NCI-H1417 treated with DMSO at 0.1 percent for 48 hours (cell line): ENCODE results near the gene SPIB.
"Not testable (repeated sequence)": the region's sequence is repeated elsewhere in the genome, so short reads cannot be mapped to it uniquely, and the experiment has no call there.

Source experiments
- DNase-seq: peaks from one replicate; lab custom pipeline; 2025; lab: John Stamatoyannopoulos, UW

SPIB gene

DNA sequence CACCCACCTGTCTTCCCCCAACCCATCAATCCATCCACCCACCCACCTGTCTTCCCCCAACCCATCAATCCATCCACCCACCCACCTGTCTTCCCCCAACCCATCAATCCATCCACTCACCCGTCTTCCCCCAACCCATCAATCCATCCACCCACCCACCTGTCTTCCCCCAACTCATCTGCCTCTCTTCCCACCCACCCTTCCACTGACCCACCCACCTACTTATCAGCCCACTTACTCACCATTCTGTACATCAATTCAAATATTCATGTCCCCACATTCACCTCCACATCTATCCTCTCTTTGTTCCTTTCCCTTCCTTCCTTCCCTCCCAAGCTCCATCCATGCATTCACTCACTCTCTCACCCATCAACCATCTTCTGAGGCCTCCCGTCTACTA is 20.4 kb downstream of the SPIB start:
- not testable (repeated sequence) for DNase-seq

DNA sequence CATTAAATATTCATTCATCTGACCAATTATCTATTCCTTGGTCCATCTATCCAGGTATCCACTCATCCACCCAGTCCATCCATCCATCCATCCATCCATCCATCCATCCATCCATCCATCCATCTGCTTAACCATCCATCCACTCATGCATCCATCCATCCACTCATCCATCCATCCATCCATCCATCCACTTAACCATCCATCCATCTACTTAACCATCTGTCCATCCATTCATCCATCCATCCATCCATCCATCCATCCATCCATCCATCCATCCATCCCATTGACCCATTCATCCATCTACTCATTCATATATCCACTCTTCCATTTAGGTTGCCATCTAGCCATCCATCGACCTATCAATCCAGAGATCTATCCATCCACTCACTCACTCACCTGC is 25.3 kb downstream of the SPIB start:
- no peak for DNase-seq

DNA sequence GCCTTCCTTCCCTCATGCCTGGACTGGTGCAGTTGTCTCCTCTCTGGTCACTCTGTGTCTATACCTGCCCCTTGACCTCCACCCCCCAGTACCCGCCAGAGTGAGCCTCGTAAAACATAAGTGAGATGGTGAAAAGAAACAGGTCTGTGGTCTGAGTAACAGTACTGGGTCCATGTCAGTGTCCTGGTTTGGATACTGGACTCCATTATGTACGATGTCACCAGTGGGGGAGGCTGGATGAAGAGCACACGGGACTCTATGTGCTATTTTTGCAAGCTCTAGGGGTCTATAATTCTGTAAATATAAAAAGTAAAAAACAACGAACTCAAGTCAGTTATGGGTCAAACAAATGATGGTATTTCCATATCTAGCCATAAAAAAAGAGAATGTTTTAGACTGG is 28.3 kb downstream of the SPIB start:
- DNase-seq, result no peak

DNA sequence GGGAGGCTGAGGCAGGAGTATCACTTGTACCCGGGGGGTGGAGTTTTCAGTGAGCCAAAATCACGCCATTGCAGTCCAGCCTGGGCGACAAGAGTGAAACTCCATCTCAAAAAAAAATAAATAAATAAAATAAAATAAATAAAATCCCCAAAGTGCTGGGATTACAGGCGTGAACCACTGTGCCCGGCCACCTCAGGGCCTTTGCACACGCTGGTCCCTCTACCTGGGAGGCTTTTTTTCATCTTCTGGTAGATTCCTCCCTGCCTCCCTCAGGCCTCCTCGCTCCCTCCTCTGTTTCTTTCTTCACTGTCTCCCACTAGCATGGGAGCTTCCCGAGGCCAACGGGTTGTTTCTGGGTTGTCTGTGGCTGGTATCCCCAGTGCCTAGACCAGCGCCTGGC is 29.0 kb downstream of the SPIB start:
- DNase-seq, result no peak

DNA sequence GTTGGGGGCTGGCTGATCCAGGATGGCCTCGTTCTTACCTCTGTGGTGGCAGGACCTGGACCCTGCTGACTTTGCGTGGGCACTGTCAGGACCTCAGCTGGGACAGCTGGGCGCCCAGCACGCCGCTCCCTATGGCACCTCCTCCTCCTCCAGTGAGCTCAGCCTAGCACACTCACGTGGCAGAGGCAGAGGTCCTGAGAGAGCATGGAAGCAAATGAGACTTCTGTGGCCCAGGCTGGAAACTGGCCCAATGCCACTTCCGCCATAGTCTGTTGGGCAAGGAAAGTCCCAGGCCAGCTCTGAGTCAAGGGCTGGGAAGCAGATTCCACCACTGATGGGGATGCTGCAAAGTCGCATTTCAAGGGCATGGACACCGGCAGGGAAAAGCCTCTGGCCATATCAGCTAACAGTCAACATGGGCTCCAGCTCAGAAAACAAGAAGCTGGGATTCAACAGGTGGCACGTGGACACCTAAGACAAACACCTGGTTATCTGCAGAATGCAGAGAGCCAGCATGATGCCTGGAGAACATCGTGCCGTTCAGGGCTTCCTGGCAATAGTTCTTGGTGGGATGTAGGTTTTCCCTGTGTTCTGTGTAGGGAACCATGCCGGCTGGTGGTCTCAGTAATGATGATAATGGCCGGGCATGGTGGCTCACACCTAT is 30.6 kb downstream of the SPIB start:
- no peak for DNase-seq

DNA sequence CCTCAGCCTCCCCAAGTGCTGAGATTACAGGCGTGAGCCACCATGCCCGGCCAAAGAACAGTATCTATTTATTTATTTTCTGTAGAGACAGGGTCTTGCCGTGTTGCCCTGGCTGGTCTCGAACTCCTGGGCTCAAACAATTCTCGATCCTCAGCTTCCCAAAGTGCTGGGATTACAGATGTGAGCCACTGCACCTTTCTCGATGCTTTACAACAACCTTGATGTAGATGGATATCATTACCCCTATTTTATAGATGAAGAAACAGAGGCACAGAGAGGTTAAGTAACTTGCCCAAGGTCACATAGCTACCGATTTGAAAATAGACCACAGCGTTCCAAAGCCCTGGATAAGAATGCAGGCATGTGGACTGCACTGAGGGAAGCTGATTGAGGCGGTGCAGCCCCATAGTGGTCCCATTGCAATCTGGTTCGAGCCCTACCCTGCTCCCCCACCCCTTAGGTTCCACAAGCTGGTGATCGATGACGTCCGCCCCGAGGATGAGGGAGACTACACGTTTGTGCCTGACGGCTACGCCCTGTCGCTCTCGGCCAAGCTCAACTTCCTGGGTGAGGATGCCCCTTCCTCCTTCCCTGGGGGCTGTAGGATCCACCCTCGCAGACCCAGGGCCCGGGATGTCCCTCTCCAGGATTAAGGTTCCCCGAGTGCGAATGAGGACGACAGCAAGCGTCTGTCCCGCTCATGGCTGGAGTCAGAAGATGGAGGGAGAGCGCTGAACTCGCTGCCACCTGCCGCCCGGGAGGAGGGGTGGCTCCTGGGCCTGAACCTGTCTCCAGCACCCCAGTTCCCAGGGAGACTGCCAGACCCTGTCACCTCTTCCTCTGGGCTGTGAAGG is 31.9 kb downstream of the SPIB start:
- no peak for DNase-seq

DNA sequence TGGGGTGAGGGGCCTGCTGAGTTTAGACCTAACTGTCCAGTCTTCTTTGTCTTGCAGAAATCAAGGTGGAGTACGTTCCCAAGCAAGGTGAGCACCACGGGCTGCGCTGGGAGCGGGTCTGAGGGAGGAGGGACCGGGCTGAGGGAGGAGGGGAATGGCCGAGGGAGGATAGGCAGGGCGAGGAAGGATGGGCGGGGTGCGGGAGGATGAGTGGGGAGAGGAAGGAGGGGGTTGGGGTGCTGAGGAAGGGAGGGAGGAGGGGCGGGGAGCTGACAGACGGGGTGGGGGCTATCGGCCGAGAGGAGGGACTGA is 32.4 kb downstream of the SPIB start:
- no peak for DNase-seq

DNA sequence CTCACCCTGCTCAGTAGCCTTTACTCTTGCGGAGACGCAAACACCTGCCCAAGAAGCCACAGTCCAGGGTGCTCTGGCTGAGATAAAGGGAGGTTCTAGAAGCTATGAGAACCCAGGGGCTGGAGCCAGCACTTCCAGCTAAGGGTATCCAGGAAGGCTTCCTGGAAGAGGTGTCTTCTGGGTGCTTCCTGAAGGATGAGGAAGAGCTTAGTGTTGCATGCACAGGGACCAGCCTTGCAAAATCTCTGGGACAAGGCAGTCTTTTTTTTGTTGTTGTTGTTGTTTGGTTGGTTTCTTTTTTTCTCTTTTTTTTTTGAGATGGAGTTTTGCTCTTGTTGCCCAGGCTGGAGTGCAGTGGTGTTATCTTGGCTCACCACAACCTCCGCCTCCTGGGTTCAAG is 34.5 kb downstream of the SPIB start:
- DNase-seq, result no peak

DNA sequence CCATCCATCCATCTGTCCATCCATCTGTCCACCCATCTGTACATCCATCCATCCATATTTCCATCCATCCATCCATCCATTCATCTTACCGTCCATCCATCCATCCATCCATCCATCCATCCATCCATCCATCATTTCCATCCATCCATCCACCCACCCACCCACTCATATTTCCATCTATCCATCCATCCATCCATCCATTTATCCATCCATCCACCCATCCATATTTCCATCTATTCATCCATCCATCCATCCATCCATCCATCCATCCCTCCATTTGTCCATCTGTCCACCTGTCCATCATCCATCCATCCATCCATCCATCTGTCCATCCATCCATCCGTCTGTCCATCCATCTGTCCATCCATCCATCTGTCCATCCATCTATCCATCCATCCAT is 37.3 kb downstream of the SPIB start:
- no peak for DNase-seq

DNA sequence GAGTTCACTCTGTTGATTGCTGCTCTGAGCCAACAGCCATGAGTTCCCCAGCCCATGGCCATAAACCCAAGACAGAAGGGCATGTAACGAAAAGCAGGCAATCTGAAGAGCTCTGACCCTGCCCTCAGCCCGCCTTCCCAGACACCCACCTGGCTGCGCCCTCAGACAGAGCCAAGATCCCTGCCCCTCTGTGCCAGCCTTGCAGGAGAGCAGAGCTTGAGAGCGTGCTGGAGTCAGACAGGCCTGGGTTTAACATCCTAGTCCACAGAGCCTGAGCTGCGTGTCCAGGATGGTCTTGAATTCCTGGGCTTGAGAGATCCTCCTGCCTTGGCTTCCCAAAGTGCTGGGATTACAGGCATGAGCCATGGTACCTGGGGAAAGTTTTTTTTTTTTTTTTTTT is 38.6 kb downstream of the SPIB start:
- DNase-seq, result no peak

DNA sequence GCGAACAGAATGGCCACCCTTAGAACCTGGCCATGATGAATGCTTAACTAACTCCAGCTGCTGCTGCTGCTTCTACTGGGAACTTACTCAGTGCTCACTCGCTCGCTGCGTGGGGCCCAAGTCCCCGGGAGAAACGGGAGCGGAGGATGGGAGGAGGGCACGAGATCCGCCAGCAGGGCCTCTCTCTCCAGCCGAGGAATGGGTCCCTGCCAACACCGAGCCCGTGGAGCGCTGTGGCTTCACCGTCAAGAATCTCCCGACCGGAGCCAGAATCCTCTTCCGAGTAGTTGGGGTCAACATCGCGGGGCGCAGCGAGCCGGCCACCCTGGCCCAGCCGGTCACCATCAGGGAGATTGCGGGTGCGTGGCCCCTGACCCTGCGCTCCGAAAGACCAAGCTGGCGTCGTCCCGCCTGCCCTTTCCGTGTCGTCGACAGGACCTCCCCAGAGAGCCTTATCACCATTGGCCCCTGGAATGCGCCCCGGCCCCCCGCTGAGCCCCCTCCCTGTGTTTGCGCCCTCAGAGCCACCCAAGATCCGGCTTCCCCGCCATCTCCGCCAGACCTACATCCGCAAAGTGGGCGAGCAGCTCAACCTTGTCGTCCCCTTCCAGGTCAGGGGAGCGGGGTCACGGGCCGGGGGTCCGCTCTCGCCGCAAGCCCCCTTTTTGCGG is 39.8 kb downstream of the SPIB start:
- DNase-seq, result no peak

DNA sequence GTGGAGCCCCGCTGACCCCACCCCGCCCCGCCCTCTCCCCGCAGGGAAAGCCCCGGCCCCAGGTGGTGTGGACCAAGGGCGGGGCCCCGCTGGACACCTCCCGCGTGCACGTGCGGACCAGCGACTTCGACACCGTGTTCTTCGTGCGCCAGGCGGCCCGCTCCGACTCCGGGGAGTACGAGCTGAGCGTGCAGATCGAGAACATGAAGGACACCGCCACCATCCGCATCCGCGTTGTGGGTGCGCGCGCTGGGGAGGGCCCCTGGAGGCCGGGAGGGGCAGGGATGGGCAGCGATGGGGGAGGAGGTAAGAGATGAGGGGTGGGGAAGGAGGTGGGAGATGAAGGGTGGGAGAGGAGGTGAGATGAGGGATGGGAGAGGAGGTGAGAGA is 40.3 kb downstream of the SPIB start:
- DNase-seq, result no peak

DNA sequence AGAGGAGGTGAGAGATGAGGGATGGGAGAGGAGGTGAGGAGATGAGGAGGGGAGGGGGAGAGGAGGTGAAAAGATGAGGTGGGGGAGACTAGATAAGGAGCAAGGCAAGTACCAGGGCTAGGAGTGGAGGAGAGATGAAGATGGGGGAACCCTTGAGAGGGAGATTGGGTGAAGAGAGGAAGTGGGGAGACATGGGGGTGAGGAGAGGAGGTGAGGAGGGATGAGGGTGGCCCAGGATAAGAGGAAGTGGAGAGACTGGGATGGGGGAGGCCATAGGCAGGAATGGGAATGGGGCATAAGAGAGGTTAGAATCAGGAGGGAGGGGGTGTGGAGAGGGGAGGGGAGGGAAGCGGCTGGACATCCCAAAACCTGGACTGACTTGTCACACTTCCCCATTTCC is 40.9 kb downstream of the SPIB start:
- no peak for DNase-seq

DNA sequence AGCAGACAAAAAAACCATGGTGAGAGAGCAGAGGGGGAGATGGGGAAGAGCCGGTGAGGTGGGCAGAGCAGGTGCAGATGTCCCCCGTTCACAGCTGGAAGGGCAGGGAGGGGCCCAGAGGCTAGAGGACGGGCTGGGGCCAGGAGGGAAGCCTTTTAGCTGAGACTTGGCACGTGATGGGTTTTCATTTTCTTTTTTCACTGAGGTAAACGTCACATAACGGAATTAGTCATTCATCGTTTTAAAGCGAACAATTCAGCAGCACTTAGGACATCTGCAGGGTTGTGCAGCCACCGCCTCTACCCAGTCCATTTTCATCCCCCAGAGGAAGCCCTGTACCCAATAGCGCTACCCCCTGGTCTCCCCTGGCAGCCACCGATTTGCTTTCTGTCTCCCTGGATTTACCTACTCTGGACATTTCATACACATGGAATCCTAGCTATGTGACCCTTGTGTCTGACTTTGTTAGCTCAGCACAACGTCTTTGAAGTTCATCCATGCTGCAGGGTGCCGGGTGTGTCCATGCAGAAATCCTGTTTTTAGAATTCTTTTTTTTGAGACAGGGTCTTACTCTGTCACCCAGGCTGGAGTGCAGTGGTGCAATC is 41.5 kb downstream of the SPIB start:
- DNase-seq, result no peak

DNA sequence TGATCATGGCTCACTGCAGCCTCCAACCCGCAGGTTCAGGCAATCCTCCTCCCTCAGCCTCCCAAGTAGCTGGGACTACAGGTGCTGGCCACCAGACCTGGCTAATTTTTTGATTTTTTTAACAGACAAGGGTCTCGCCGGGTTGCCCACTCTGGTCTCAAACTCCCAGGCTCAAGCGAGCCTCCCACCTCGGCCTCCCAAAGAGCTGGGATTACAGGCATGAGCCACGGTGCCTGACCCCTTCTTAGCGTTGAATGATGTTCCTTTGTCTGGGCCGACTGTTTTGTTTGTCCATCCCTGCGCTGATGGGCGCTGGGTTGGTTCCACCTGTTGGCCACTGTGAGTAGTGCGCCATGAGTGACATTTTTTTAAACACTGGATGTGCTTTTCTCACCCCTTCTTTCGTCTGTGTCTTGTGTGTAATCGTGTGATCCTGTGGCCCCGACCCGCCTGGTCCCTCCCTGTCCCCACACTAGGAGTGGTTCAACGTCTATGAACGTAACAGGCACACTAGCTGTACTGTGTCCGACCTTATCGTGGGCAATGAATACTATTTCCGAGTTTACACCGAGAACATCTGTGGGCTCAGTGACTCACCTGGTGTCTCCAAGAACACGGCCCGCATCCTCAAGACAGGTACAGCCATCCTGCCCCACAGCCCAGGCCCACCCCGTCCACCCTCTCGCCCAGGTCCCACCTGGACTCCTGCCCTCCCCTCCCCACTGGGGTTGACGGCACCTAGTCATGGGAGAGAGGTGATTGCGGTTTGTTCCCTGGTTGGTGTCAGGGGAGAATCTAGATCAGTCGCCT is 42.5 kb downstream of the SPIB start:
- DNase-seq, result no peak

DNA sequence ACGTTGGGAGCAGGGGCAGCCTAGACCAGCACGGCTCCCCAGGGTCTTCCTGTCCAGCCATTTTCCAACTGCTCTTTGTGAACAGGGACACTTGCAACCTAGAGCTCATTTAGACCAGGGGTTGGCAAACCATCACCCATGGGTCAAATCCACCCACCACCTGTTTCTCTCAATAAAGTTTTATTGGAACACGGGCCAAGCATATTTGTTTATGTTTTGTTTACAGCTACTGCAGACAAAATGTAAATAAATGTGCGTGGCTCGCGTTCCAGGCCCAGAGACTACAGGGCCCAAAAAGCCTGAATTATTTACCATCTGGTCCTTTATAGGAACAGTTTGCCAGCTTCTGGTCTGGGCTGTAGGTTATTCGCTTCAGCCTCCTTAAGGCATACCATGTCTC is 44.2 kb downstream of the SPIB start:
- no peak for DNase-seq

DNA sequence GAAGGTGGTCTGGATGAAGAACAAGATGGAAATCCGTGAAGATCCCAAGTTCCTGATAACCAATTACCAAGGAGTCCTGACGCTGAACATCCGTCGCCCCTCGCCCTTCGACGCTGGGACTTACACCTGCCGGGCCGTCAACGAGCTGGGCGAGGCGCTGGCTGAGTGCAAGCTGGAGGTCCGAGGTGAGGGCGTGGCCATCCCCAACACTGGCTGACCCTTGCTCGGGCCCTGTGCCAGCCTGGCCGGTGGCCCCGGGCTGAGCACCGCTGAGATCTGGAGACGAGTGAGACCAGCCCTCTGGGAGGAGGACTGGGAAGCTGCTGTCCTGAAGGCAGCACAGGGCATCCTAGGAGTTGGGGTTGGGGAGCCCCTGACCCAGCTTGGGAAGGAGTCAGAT is 45.6 kb downstream of the SPIB start:
- DNase-seq, result no peak

DNA sequence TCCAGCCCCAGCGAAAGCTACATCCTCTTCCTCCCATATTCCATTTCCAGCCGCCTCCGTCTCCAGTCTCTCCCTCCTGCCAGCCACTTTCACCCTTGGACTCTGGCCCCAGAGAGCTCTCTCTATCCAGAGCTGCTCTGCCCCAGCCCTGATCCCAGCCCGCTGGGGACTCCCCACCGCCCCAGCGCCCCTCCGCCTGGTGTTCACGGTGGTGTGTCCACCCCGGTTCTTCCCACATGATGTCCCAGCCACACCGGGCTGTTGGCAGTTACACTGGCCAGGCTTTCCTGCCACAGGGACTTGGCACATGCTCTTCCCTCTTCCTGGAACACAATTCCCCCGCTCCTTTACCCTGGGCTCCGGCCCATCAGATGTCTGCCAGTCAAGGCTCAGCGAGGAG is 46.3 kb downstream of the SPIB start:
- DNase-seq, result no peak

DNA sequence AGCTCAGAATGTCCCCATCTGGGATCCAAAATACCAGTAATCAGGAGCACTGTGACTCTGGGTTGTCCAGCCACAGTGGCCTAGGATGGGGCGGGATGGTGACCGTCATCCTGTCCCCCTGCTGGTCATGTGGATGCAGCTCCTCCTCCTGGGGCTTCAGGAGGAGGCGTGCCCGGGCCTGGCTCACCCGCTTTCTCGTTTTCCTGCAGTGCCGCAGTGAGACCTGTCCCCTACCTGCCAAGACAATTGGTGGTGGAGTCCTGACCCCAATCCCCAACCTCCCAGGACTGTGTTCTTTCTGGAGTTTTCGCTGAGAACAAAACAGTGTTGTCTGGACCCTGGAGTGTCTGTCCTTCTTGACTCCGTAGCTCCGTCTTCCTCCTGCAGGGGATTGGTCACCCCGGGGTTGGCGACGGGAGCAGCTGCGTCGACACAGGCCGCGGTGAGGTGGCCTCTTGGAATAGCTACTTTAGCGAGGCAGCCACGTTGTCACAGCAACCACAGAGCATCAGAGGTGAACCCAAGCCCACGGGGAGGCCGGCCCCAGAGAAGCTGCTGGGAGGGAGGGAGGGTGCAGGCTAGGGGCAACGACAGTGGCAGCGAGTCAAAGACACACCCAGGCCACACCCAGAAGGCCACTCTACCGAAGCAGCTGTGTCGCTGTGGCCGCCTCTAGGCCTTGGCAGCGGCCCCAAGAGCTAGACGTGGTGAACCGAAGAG is 47.4 kb downstream of the SPIB start:
- DNase-seq, result no peak

DNA sequence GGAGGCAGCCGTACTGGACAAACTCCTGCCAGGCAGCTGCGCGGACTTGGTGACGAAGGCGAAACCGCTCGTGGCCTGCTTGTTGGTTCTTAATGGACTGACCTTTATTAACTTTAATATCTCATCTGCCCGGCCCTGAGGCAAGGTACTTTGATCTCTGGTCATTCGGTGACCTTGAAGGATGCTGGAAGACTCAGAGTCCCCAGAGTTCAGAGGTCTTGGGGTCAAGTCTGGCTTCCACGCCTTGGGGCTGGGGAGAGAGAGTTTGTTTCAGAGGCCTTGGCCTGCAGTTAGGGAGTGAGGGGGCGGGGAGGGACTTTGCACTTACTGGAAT is 47.9 kb downstream of the SPIB start:
- no peak for DNase-seq

DNA sequence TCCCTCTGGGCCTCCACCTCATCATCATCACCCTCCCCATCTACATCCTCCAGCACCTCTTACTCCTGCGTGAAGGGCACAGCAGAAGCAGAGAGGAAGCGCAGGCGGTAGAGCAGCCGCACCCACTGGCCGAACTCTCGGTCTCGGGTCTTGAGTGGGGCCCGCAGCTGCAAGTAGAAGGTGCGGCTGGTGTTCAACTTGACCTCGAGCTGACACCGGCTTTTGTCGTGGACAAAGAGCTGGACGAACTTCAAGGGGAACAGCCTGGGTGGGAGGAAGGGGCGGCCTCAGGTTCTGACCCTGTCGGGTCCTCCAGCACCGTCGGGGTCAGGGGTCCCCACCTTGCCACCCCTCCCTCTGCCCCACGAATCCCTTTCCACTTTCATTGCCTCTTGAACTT is 48.8 kb downstream of the SPIB start:
- DNase-seq, result no peak

DNA sequence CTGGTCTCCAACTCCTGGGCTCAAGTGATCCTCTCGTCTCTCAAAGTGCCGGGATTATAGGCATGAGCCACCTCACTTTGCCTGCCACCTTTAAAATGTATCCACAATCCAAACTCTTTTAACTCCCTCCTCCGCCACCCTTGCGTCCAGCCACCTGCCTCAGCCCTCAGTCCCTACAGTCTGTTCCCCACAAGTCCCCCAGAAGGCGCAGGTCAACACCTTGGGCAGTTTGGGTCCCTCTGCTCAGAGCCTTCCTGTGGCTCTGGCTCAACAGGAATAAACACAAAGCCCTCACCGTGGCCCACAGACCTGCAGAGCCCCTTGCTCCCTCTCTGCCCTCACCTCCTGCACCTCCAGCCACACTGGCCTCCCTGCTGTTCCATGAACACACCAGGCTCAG is 50.1 kb downstream of the SPIB start:
- DNase-seq, result no peak
